ENCODE measurements around the gene XRRA1. TPM values are rescaled to one million over a fixed set of nuclear protein-coding genes. Genes with fewer than 3 reads are reported as not detected.
"Not testable (repeated sequence)": the region's sequence is repeated elsewhere in the genome, so short reads cannot be mapped to it uniquely, and the experiment has no call there.

XRRA1 gene
- total RNA-seq, 1 experiment from 2014 or later, result 10.4 TPM

GRCh38 chr11:74826901-74827300, 122.0 kb downstream of the XRRA1 start:
- ATAC-seq (no peak), DNase-seq (ENCODE audit: low spot score) (no peak)
- POLR2A ChIA-PET, result no interaction called here
- no peaks in the 10 kb centered on the region for H3K4me1 Mint-ChIP-seq
- no peak overlapping the region for H3K4me3 Mint-ChIP-seq
- TF ChIP-seq, protein P1, sequence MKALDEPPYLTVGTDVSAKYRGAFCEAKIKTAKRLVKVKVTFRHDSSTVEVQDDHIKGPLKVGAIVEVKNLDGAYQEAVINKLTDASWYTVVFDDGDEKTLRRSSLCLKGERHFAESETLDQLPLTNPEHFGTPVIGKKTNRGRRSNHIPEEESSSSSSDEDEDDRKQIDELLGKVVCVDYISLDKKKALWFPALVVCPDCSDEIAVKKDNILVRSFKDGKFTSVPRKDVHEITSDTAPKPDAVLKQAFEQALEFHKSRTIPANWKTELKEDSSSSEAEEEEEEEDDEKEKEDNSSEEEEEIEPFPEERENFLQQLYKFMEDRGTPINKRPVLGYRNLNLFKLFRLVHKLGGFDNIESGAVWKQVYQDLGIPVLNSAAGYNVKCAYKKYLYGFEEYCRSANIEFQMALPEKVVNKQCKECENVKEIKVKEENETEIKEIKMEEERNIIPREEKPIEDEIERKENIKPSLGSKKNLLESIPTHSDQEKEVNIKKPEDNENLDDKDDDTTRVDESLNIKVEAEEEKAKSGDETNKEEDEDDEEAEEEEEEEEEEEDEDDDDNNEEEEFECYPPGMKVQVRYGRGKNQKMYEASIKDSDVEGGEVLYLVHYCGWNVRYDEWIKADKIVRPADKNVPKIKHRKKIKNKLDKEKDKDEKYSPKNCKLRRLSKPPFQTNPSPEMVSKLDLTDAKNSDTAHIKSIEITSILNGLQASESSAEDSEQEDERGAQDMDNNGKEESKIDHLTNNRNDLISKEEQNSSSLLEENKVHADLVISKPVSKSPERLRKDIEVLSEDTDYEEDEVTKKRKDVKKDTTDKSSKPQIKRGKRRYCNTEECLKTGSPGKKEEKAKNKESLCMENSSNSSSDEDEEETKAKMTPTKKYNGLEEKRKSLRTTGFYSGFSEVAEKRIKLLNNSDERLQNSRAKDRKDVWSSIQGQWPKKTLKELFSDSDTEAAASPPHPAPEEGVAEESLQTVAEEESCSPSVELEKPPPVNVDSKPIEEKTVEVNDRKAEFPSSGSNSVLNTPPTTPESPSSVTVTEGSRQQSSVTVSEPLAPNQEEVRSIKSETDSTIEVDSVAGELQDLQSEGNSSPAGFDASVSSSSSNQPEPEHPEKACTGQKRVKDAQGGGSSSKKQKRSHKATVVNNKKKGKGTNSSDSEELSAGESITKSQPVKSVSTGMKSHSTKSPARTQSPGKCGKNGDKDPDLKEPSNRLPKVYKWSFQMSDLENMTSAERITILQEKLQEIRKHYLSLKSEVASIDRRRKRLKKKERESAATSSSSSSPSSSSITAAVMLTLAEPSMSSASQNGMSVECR (CRISPR knock-in tag; IDR thresholded peaks at IDR 0.05; ENCODE audit: borderline replicate concordance), result no peak
- TF ChIP-seq NFATC4 (CRISPR knock-in tag; IDR thresholded peaks at IDR 0.05), result no peak
- no peak for TF ChIP-seq STAT6 (CRISPR knock-in tag; conservative IDR thresholded peaks at IDR 0.05; ENCODE audit: low read depth)
- TF ChIP-seq ZNF121 (CRISPR knock-in tag; IDR thresholded peaks at IDR 0.05), result no peak
- no peak for TF ChIP-seq NFE2L1 (CRISPR knock-in tag; IDR thresholded peaks at IDR 0.05)
- peaks cover 60% of the 10 kb centered on the region for H3K36me3 Mint-ChIP-seq
- H3K27me3 Mint-ChIP-seq (ENCODE audit: low read depth), result no peaks in the 10 kb centered on the region
- H3K9me3 Mint-ChIP-seq, result peaks cover 60% of the 10 kb centered on the region
- CTCF ChIA-PET, result no interaction called here
- H3K27ac Mint-ChIP-seq, result no peak overlapping the region

- CTCF ChIA-PET; H3K27me3 Mint-ChIP-seq (ENCODE audit: low read depth); H3K27ac Mint-ChIP-seq; POLR2A ChIA-PET; H3K4me1 Mint-ChIP-seq; ATAC-seq; DNase-seq (ENCODE audit: low spot score); H3K4me3 Mint-ChIP-seq: not testable (repeated sequence)
- peaks cover 60% of the 10 kb centered on the region for H3K9me3 Mint-ChIP-seq
- peaks cover 64% of the 10 kb centered on the region for H3K36me3 Mint-ChIP-seq
Observed at GRCh38 chr11:74825596-74825995, 123.3 kb downstream of the XRRA1 start.

DNA sequence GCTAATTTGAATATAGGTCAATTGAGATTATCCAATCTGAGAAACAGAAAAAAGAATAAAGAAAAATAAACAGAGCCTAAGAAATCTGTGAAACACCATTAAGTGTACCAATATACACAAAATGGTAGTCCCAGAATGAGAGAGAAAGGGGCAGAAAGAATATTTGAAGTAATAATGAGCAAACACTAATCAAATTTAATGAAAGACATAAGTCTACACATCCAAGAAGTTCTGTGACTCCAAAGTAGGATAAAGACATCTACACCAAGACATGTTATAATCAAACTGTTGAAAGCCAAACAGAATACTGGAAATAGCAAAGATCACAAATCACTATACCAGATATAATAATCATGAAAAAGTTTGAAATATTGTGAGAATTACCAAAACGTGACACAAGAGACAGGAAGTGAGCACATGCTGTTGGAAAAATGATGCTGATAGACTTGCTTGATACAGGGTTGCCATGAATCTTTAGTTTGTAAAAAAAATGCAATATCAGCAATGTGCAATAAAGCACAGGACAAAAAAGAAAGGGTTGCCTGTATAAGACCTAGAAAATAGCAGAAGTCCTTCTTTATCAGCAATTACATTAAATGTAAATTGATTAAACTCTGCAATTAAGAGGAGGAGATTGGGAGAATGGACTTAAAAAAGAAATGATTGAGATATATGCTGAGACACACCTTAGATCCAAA, 124.5 kb downstream of the XRRA1 start:
- no peak overlapping the region for H3K4me3 Mint-ChIP-seq
- H3K27ac Mint-ChIP-seq, result no peak overlapping the region
- no peaks in the 10 kb centered on the region for H3K27me3 Mint-ChIP-seq (ENCODE audit: low read depth)
- TF ChIP-seq ATF2 (CRISPR knock-in tag; IDR thresholded peaks at IDR 0.05; ENCODE audit: borderline replicate concordance, low read depth), result no peak
- TF ChIP-seq, protein P2, sequence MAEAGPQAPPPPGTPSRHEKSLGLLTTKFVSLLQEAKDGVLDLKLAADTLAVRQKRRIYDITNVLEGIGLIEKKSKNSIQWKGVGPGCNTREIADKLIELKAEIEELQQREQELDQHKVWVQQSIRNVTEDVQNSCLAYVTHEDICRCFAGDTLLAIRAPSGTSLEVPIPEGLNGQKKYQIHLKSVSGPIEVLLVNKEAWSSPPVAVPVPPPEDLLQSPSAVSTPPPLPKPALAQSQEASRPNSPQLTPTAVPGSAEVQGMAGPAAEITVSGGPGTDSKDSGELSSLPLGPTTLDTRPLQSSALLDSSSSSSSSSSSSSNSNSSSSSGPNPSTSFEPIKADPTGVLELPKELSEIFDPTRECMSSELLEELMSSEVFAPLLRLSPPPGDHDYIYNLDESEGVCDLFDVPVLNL (CRISPR knock-in tag; IDR thresholded peaks at IDR 0.05; ENCODE audit: borderline replicate concordance, low read depth), result no peak
- TF ChIP-seq, protein P3, sequence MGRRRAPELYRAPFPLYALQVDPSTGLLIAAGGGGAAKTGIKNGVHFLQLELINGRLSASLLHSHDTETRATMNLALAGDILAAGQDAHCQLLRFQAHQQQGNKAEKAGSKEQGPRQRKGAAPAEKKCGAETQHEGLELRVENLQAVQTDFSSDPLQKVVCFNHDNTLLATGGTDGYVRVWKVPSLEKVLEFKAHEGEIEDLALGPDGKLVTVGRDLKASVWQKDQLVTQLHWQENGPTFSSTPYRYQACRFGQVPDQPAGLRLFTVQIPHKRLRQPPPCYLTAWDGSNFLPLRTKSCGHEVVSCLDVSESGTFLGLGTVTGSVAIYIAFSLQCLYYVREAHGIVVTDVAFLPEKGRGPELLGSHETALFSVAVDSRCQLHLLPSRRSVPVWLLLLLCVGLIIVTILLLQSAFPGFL (CRISPR knock-in tag; IDR thresholded peaks at IDR 0.05; ENCODE audit: borderline replicate concordance), result no peak
- TF ChIP-seq NFE2L1 (CRISPR knock-in tag; IDR thresholded peaks at IDR 0.05), result no peak
- no peak for TF ChIP-seq ZNF423 (CRISPR knock-in tag; IDR thresholded peaks at IDR 0.05)
- no peak for TF ChIP-seq TEAD1 (CRISPR knock-in tag; IDR thresholded peaks at IDR 0.05)
- TF ChIP-seq TEAD4 (CRISPR knock-in tag; IDR thresholded peaks at IDR 0.05), result no peak
- no peak for TF ChIP-seq ZNF671 (CRISPR knock-in tag; IDR thresholded peaks at IDR 0.05)
- TF ChIP-seq NR1H2 (CRISPR knock-in tag; IDR thresholded peaks at IDR 0.05), result no peak
- TF ChIP-seq SP1 (CRISPR knock-in tag; conservative IDR thresholded peaks at IDR 0.05), result no peak
- TF ChIP-seq, protein P4, sequence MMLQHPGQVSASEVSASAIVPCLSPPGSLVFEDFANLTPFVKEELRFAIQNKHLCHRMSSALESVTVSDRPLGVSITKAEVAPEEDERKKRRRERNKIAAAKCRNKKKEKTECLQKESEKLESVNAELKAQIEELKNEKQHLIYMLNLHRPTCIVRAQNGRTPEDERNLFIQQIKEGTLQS (CRISPR knock-in tag; conservative IDR thresholded peaks at IDR 0.05), result no peak
- DNase-seq (ENCODE audit: low spot score) (no peak), ATAC-seq (no peak)
- H3K9me3 Mint-ChIP-seq, result peaks cover 60% of the 10 kb centered on the region
- ChIA-PET POLR2A (interaction anchor here (0.7 kb wide), 1 partner anchor 212 kb away, joined by 4 read pairs; no protein-coding TSS in a partner anchor), CTCF (interaction anchor here (0.7 kb wide), 1 partner anchor 20 kb away, joined by 4 read pairs; no protein-coding TSS in a partner anchor)
- no peaks in the 10 kb centered on the region for H3K4me1 Mint-ChIP-seq
- H3K36me3 Mint-ChIP-seq, result peaks cover 64% of the 10 kb centered on the region

Data from WTC11 (cell line).